Subcutaneous preadipocyte (primary cell): Measurements from ENCODE around the gene SLC31A1. TPM values are rescaled to one million over a fixed set of nuclear protein-coding genes. Genes with fewer than 3 reads are reported as not detected.

Experiments
- total RNA-seq: library from RNA; depleted of rRNA; stranded (reverse); fragments of >200 nt; gene quantifications from 2 replicates; pipeline ENCODE4 v1.2.3, GENCODE V29; 2012

The SLC31A1 gene
- 19.1 and 22.1 TPM in 2 replicates for total RNA-seq

DNA sequence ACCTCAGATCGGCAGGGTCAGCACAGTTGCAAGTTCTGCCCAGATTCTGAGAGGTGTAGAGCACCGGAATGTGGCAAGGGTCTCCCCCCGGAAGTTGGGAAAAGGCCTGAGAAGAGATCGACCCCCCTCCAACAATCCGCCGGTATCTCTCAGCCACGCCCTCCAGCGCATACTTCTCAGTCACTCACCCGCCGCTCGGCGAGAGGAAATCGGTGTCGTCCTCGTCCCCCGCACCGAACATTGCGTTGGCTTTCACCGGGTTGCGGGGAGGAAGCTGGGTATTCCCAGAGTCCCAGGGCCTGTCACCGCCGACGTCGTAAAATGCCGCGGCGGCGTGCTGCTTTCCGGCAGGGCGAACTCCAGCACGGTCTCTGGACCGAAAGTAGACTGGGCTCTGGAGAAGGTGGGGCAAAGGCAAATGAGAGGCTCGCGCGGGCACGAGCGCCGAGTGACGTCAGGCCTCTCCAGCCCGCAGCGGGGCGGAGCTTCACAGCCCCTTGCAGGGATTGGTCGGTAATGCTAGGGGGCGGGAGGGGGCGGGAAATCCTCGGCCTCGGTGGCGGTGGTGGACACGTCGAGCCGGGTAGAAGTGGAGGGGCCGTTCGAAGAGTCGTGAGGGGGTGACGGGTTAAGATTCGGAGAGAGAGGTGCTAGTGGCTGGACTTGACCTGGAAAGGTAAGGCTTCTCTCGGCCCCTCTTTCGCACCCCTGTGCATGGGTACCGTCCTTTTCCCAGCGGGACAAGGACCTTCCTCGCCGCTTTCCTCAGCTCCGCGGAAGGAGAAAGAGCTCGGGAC, at the start of gene SLC31A1, which contains the start of gene FKBP15:
TSS of gene SLC31A1 (plus strand) at position 542 of the 797 bp plus-strand sequence. CDS start 34,605 bp downstream, outside the sequence.
TSS of gene FKBP15 (minus strand) at position 275 of the 797 bp plus-strand sequence. CDS start at position 241, 34 bp downstream.

DNA sequence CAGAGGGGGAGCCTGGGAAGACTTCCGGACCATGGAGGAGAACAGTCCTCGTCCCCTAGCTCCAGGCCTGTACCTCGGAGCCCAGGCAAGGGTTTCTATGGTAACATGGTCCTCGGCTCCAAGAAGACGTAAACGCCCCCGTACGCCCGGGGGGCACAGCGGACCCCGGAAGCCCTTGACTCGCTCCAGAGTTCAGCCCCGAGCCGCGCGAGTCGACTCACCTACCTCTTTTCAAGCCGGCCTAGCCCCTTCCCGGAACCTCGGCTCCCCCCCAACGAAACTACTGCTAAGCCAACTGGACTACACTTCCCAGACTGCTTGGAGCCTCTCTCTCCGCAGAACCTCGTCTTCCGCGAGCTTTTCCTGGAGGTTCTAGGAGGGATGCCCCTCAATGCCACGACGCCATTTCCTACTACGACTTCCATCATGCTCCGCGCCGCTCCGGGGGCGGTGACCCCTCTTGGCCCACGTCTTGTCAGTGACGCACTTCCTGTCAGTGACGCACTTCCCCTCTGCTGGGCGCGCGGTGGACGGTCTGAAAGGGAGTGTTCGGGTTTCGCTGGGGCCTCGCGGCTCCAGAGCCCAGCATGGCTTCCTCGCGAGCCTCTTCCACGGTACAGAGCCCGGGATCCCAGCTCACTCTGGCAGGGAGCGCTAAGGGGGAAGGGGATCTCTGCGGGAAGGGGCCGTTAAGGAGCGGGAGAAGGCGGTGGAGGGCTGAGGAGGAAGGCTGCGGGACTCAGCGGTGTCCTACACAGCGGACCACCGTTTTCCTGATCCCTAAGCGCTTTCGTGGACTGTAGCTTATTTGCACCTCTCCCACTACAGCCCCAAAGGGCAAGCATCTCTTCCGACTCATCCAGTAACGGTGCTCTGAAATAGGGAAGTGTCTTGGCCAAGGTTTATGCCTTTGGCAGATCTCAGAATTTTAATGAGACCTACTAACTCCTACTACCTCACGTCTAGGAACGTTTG, 54.1 kb downstream of the SLC31A1 start, which contains the start of the genes CDC26 and PRPF4:
TSS of gene CDC26 (minus strand) at position 416 of the 975 bp plus-strand sequence. CDS start 3,065 bp downstream, outside the sequence.
TSS of gene PRPF4 (plus strand) at position 502 of the 975 bp plus-strand sequence. CDS start at position 588, 86 bp downstream.

DNA sequence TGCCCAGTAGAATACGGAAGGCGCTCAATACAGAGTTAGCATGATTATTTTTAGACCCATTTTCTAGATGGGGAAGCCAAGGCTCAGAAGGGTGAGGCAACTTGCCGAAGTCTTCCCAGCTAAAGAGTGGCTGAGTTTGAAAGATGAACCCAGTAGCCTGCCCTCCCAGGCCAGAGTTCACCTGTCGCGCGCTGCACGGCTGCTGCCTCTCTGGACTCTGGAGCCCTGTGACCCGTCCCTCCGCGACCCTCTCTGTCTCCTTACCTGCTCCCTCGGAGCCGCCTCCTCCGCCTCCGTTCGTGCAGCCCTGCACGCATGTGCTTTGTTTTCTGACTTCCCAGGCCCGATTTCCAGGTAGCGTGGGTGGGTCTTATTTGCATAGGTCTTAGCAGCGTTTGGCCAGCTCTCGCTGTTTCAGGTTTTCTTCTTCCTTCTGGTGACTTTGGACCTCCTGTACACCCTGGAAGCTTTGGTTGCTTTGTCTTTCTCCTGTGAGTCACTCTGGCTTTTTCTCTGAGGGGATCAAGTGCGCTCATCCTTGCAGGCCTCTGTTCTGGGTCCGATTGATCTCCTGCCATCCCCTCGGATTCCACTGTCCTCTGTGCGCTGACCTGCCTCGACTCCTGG, 81.6 kb downstream of the SLC31A1 start, which contains the start of gene RNF183:
TSS of gene RNF183 (minus strand) at position 585 of the 627 bp plus-strand sequence. CDS start 5,192 bp downstream, outside the sequence.

Other genes with a start within 250 kb of the SLC31A1 start
- gene ZNF883, start 209.4 kb upstream of the SLC31A1 start, total RNA-seq: 0.73 and 2.0 TPM in 2 replicates
- 0.73 and 1.6 TPM in 2 replicates for gene ZFP37, start 164.8 kb upstream of the SLC31A1 start, total RNA-seq
- gene SLC31A2, start 70.5 kb upstream of the SLC31A1 start, total RNA-seq: 15.6 and 22.8 TPM in 2 replicates
- gene FKBP15, start 267 bp upstream of the SLC31A1 start, total RNA-seq: 22.0 and 26.4 TPM in 2 replicates
- gene CDC26, start 54.0 kb downstream of the SLC31A1 start, total RNA-seq: 24.8 and 27.9 TPM in 2 replicates
- 26.5 and 41.4 TPM in 2 replicates for gene PRPF4, start 54.1 kb downstream of the SLC31A1 start, total RNA-seq
- under 0.01 TPM in 1 of 2 replicates, not detected in the other for gene RNF183, start 81.8 kb downstream of the SLC31A1 start, total RNA-seq
- 0.73 and 0.98 TPM in 2 replicates for gene WDR31, start 118.7 kb downstream of the SLC31A1 start, total RNA-seq
- not detected in 2 replicates for gene BSPRY, start 128.0 kb downstream of the SLC31A1 start, total RNA-seq
- gene HDHD3, start 155.4 kb downstream of the SLC31A1 start, total RNA-seq: 4.3 and 7.3 TPM in 2 replicates
- 13.5 and 16.2 TPM in 2 replicates for gene ALAD, start 179.7 kb downstream of the SLC31A1 start, total RNA-seq
- gene POLE3, start 189.1 kb downstream of the SLC31A1 start, total RNA-seq: 44.5 and 52.6 TPM in 2 replicates
- 0.20 TPM in 1 of 2 replicates, not detected in the other for gene C9orf43, start 189.2 kb downstream of the SLC31A1 start, total RNA-seq
- gene RGS3, start 242.2 kb downstream of the SLC31A1 start, total RNA-seq: 13.2 and 17.6 TPM in 2 replicates